Measurements from ENCODE around the gene TCOF1.

TCOF1 gene

GRCh38 chr5:150431048-150431447 is 73.6 kb downstream of the TCOF1 start:
- no peak for DNase-seq

DNA sequence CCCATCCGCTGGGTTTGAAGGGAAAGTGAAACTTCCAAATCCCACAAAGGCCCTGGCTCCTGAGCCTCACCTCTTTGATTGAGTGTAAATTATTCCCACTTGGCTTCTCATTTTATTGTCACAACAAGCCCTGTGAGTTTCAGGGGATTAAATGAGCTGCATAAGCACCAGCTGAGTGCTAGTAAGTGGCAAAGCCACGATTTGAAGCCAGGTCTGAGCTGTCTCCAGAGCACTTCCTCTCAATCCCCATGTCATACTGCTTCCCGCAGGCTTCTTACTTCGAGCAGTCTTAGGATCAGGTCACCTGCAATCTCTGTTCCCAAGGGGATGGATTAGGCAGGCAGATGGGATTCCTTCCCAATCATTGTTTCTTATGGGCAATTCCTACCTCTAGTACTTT is 74.1 kb downstream of the TCOF1 start:
- DNase-seq = no peak

- DNase-seq = no peak
Measured at GRCh38 chr5:150434464-150434863, 77.0 kb downstream of the TCOF1 start.

DNA sequence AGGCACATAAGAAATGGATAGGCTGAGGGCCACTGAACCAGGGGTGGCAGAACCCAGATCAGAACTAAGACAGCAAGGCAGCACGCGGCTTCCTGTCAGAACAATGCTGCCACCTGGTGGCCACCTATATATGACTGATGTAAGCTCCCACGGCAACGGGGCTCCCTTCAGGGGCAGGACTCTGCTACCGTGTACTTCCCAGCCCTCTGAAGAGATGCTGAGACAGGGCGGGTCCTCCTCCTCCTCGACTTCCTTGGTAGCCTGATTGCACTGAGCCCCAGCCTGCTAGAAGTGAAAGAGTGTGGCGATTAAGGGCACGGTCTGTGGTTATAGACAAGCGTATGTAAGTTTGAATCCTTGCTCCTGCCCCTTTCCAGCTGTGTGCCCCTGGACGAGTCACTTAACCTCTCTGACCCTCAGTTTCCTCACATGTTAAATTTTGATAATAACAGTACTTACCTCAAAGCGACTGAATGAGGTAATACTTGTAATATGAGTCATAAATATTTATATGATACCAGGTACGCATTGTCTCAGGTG is 78.7 kb downstream of the TCOF1 start:
- peak; percentile 92 for DNase-seq

GRCh38 chr5:150438873-150439546 is 81.5 kb downstream of the TCOF1 start:
- no peak for DNase-seq

GRCh38 chr5:150440948-150441812 is 83.7 kb downstream of the TCOF1 start:
- no peak for DNase-seq

DNA sequence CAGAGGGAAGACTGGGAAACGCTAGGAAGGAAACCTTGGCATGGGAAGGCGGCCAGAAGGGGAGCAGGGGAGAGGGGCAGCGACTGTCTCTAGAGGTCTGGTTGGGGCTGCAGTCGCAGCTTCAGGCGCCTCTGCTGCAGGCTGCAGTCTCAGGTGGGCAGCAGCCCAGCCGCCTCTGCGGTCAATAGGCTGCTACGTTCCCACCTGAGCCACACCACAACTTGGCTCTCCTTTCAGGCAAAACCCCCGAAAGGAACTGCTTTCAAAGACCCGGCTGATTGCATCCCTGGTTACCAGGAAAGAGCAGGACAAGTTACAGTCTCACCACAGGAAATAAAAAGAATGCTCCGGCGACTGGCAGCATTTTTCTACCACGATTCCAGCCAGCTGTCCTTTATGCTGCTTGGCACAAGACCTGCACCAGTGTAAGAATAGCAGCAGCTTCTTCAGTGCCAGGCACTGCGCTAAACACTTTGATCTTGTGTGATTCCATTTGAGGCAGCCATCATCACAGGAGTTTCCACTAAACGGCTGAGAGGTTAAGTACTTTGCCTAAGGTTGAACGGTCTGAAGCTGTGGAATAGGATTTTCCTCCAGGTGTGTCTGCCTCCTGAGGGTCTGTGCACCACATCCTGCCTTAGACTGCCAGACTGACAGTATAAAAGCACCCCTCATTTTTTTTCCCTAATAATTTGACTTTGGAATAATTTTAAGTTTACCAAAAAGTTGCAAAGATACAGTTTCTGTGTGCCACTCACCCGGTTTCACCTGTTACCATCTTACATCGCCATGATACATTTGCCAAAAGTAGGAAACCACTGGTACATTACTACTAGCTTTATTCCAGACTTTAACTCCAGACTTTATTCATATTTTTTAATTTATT is 84.6 kb downstream of the TCOF1 start:
- DNase-seq = no peak

GRCh38 chr5:150442699-150443080 is 85.2 kb downstream of the TCOF1 start:
- DNase-seq = no peak

- DNase-seq = peak; percentile 22
Measured at GRCh38 chr5:150443242-150444075, 86.0 kb downstream of the TCOF1 start.

GRCh38 chr5:150444770-150445169 is 87.3 kb downstream of the TCOF1 start:
- DNase-seq = no peak

DNA sequence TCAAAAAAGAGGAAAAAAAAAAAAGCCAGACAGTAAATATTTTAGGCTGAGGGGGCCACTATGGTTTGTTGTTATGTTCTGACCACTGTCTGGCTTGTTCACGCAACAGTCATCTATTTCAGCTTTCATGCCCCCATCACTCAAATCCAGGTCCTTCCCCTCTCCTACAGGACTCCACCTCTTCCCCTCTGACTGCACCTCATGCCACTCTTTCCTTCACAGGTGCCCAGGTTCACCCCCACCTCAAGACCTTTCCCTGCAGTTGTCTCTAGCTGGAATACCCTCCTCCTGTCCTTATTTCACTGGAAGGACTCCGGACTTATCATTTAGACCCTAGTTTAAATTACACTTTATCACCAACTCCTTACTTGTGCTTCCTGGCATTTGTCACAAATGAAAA is 88.6 kb downstream of the TCOF1 start:
- no peak for DNase-seq

GRCh38 chr5:150446583-150446982 is 89.1 kb downstream of the TCOF1 start:
- DNase-seq = no peak

DNA sequence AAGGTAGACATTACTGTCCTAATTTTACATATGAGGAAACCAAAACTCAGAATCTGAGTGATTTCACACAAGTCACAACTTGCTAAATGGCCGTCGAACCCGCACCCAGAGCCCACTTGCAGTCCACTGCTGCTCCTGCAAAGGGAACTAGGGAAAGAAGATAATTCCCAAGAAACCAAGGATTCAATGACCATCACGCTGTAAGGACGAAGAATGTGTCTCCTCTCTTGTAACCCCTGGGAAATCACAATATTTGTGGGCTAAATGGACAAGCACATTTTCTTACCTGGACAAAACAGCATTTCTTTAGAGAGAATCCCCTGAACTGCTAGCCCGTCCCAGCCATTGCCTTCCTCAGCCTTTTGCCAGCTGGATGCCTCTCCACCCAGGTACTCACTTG is 89.7 kb downstream of the TCOF1 start:
- DNase-seq = no peak

DNA sequence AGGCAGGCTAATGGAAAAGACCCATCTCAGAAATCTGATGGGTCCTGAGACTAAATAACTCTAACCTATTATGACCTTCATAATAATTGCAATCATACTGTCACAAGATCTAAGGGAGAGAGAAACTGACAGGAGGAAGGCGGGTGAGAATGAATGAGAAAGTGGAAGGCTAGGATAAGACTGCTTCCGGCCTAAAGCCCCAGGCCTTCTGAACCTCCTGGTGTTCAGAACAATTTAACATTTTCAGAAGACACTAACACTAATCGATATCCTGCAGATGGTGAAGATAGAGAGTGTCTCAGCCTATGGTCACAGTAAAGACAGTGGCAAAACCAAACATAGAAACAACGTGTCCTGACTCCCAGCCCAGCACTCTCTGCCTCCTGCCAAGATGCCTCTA is 90.8 kb downstream of the TCOF1 start:
- peak; percentile 21 for DNase-seq

DNA sequence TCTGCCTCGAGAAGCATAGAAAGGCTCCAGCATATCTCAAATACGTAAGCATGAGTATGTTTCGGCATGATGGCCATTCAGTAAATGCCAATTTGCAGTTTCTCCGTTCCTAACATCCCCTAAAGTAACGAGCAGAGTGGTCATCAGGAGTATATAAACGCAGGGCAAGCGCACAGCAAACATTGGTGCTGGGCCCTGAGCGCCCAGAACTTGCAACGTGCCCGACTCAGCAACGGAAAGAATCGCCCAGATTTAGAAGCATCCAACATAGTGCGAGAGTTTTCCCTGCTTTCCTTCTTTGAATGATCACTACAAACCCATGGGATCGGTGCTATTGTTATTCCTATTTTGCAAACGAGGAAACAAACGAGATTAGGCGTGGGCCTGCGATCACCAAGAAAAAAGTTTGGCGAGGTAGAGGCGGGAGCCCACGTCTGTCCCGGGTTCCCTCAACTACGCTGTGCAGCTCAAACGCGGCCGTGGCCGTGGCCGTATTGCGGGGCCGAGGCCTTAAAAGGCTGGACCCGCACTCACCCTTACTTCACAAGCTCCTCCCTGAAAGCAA is 91.5 kb downstream of the TCOF1 start:
- DNase-seq = no peak

Measured in activated CD4-positive, alpha-beta T cell treated with anti-CD3 and anti-CD28 coated beads, Interleukin-2, amount 50 U/mL, for 16 hours (primary cell).